AG04449 (cell line): ENCODE results near the gene NSUN5.

Source experiments
- CTCF ChIA-PET: fragments of 350-600 bp; formaldehyde crosslinking; extraction: SDS; loops from one replicate; lab custom pipeline; 2021; ENCODE audit warnings: antibody characterized with exemption; lab: Yijun Ruan, JAX
- POLR2A ChIA-PET: fragments of 400-600, 350-600 bp; formaldehyde crosslinking; extraction: SDS; loops from one replicate; lab custom pipeline; 2020; ENCODE audit warnings: antibody characterized with exemption, inconsistent platforms; lab: Yijun Ruan, JAX
- DNase-seq: peaks from one replicate; pipeline ENCODE4 v3.0.0-alpha.2; 2010; ENCODE audit warnings: low read depth, low spot score
- H3K4me3 ChIP-seq: 2 replicates; pipeline ENCODE4 v1.5.1; 2011; ENCODE audit warnings: low read depth, mild to moderate bottlenecking, control low read depth, low read length
- TF ChIP-seq, protein P1 (sequence below): IDR thresholded peaks from one replicate; pipeline ENCODE4 v1.5.1; 2011; ENCODE audit warnings: mild to moderate bottlenecking, moderate library complexity, low read length, control low read depth, inconsistent platforms; ENCODE audit not compliant: insufficient read depth; ENCODE audit errors: missing control alignments

The NSUN5 gene

DNA sequence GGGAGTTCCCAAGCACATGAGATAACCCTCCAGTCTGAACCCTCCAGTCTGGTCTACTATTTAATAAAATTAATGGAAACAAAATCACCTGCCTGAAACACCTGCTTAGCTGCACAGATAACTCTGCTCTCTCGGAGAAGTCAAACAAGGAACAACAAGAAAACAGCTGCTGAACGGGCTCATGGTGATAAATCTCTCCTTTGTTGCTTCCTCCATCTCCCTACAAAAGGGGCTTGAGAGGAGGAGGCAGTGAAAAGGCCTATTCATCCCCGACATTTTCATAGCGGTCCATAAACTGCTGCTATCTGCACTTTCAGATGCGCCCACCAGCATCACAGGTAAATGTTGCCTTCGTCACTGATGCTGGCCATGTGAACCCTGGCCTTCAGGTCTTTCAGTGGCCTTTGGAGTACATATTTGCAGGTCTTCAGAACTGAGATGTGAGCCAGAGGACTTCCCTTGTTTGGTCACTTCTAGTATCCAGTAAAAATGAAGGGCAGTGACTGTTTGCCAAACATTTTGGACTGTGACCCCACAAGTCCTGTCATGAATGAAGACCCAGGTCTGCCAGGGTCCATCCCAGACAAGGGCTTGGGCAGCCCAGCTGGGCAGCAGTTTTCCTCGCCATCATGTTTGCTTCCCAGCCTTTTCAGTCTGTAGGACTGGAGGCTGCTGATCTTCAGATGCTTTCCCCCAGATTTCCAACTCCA, 35.2 kb upstream of the NSUN5 start:
- POLR2A ChIA-PET, result no interaction called here
- no peak for DNase-seq
- CTCF ChIA-PET, result interaction anchor here (1.1 to 8.9 kb wide), 7 partner anchors 8 to 170 kb away, joined by 3 to 74 read pairs (median 15); partner anchors contain the start of gene TRIM50
- TF ChIP-seq, protein P1, sequence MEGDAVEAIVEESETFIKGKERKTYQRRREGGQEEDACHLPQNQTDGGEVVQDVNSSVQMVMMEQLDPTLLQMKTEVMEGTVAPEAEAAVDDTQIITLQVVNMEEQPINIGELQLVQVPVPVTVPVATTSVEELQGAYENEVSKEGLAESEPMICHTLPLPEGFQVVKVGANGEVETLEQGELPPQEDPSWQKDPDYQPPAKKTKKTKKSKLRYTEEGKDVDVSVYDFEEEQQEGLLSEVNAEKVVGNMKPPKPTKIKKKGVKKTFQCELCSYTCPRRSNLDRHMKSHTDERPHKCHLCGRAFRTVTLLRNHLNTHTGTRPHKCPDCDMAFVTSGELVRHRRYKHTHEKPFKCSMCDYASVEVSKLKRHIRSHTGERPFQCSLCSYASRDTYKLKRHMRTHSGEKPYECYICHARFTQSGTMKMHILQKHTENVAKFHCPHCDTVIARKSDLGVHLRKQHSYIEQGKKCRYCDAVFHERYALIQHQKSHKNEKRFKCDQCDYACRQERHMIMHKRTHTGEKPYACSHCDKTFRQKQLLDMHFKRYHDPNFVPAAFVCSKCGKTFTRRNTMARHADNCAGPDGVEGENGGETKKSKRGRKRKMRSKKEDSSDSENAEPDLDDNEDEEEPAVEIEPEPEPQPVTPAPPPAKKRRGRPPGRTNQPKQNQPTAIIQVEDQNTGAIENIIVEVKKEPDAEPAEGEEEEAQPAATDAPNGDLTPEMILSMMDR, result no peak
- H3K4me3 ChIP-seq, result no peak overlapping the region

DNA sequence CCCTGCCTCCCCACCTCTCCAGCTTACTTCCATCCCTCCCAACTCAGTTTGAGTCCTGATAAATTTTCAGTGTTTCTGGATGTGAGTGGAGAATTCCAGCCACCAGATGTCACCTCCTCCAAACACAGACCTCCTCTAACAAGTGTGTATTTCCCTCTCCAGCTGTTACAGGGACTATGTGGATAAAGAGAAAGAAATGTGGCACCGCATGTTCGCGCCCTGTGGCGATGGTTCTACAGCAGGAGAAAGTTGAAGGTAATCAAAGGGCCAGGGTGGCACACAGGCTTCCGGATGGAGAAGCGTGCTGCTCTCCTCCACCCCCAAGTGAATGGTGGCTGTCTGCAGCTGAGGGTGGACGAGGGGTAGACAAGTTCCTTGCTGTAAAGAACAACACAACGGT, 34.0 kb upstream of the NSUN5 start:
- CTCF ChIA-PET, result interaction anchor here (0.7 to 8.9 kb wide), 31 partner anchors 9 to 326 kb away, joined by 3 to 74 read pairs (median 3); partner anchors contain the start of gene TRIM50
- H3K4me3 ChIP-seq, result peak overlapping the region; percentile 32; the same call in 1 of the 2 replicates
- POLR2A ChIA-PET, result no interaction called here
- no peak for DNase-seq
- TF ChIP-seq, protein P1, result peak; percentile 65

DNA sequence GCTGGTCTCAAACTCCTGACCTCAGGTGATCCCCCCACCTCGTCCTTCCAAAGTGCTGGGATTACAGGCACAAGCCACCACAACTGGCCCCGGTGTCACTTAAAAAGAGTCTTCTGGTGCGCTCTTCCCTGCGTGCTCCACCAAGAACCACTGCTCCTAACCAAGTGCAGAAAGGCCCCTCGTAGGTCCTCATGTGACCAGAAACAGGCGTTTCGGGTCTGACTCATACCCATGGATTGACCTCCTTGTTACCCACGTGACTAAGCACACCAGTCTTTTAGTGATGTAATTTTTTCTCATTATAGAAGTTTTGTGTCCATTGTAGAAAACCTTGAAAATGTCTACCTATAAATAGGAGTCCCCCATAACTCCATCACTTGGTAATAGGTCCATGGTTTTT, 33.3 kb upstream of the NSUN5 start:
- DNase-seq, result peak; percentile 16
- POLR2A ChIA-PET, result no interaction called here
- TF ChIP-seq, protein P1, result no peak
- CTCF ChIA-PET, result interaction anchor here (0.7 to 8.9 kb wide), 23 partner anchors 8 to 326 kb away, joined by 3 to 74 read pairs (median 3); partner anchors contain the start of gene TRIM50
- no peak overlapping the region for H3K4me3 ChIP-seq

DNA sequence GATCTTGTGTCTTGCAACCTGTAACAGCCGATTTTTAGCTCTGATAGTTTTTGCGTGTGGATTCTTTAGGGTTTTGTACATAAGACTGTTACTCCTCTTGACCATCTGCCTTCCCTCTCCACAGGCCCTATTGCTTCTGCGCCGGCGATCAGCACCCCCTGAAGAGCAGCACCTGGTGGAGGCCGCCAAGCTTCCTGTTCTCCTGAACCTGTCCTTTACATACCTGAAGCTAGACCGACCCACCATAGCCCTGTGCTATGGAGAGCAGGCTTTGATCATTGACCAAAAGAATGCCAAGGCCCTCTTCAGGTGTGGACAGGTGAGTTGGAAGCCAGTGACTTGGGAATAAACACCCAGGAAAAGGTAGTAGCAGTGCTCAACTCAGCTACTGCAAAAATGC, 31.9 kb upstream of the NSUN5 start:
- H3K4me3 ChIP-seq, result no peak overlapping the region
- POLR2A ChIA-PET, result no interaction called here
- CTCF ChIA-PET, result interaction anchor here (1.1 to 8.9 kb wide), 2 partner anchors 16 to 112 kb away, joined by 4 to 74 read pairs; no protein-coding TSS in a partner anchor
- TF ChIP-seq, protein P1, result no peak
- DNase-seq, result no peak

DNA sequence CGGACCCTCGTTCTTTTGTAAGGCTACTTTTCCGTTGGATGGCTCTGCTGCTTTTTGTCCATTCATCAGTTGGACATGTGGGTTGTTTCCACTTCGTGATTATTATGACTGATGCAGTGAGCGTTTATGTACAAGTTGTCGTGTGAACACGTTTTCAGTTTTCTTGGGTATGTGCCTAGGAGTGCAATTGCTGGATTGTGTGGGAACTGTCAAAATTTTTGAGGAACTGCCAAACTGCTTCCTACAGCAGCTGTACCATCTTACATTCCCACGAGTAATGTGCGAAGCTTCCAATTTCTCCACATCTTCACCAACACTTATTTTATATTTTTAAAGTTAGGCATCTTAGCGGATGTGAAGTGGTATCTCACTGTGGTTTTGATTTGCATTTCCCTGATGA, 29.7 kb upstream of the NSUN5 start:
- no peak overlapping the region for H3K4me3 ChIP-seq
- TF ChIP-seq, protein P1, result no peak
- ChIA-PET POLR2A (no interaction called here), CTCF (interaction anchor here (1.2 kb wide), 1 partner anchor 14 kb away, joined by 3 read pairs; no protein-coding TSS in a partner anchor)
- DNase-seq, result no peak

DNA sequence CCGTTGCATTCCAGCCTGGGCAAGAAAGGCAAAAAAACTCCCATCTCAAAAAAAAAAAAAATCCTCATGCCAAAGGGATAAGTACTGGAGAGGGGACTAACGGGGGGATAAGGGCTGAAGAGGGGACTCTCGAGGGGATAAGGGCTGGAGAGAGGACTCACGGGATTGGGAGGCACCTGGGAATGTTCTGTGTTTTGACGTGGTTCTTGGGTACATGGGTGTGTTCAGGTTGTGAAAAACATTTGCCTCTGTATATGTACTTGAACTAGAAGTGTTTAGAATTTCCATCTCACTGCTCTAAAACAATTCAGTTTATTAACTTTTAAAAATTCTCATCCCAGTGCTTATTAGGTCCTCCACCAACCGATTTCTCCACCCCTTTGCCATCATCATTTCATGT, 23.8 kb upstream of the NSUN5 start:
- no peak for DNase-seq
- POLR2A ChIA-PET, result no interaction called here
- TF ChIP-seq, protein P1, result no peak
- no peak overlapping the region for H3K4me3 ChIP-seq
- CTCF ChIA-PET, result interaction anchor here (1.2 to 2.3 kb wide), 3 partner anchors 8 to 119 kb away, joined by 3 to 17 read pairs (median 4); no protein-coding TSS in a partner anchor
